Trophoblast cell (in vitro differentiated cells and primary cell): Measurements from ENCODE around the gene DICER1.

ENCODE experiments used
- DNase-seq, 2 donors: peaks; one replicate each; pipeline ENCODE4 v3.0.0-alpha.2; 2016
- H2AFZ ChIP-seq: 2 replicates; pipeline ENCODE4 v1.6.1; 2013; ENCODE audit warnings: low read length, moderate library complexity, mild to moderate bottlenecking; ENCODE audit not compliant: insufficient read depth, poor library complexity
- H2AK5ac ChIP-seq: 2 replicates; pipeline ENCODE4 v1.6.1; 2013; ENCODE audit warnings: mild to moderate bottlenecking, low read length
- H2BK120ac ChIP-seq: 2 replicates; pipeline ENCODE4 v1.6.1; 2013; ENCODE audit warnings: low read length, mild to moderate bottlenecking, moderate library complexity; ENCODE audit not compliant: insufficient read depth, poor library complexity
- H2BK12ac ChIP-seq: 2 replicates; pipeline ENCODE4 v1.6.1; 2013; ENCODE audit warnings: mild to moderate bottlenecking, low read length, moderate library complexity
- H2BK5ac ChIP-seq: 2 replicates; pipeline ENCODE4 v1.6.1; 2013; ENCODE audit warnings: low read length, low read depth, moderate library complexity, mild to moderate bottlenecking; ENCODE audit not compliant: poor library complexity
- H3K14ac ChIP-seq: 2 replicates; pipeline ENCODE4 v1.6.1; 2013; ENCODE audit warnings: mild to moderate bottlenecking, low read length
- H3K18ac ChIP-seq: 2 replicates; pipeline ENCODE4 v1.6.1; 2013; ENCODE audit warnings: mild to moderate bottlenecking, low read length
- H3K23ac ChIP-seq: 2 replicates; pipeline ENCODE4 v1.6.1; 2013; ENCODE audit warnings: low read length
- H3K27ac ChIP-seq: 2 replicates; pipeline ENCODE4 v1.5.1; 2013; ENCODE audit warnings: low read depth, mild to moderate bottlenecking, inconsistent platforms, low read length, moderate library complexity
- H3K27me3 ChIP-seq: 2 replicates; pipeline ENCODE4 v1.6.1; 2013; ENCODE audit warnings: inconsistent platforms, mild to moderate bottlenecking, low read length, moderate library complexity; ENCODE audit not compliant: insufficient read depth
- H3K36me3 ChIP-seq, 2 experiments: 1 replicate in 1 of 2; 2 replicates in 1 of 2; pipeline ENCODE4 v1.6.1; 2013; ENCODE audit warnings: low read length in 2 of 2, mild to moderate bottlenecking in 2 of 2, moderate library complexity in 1 of 2; ENCODE audit not compliant: insufficient read depth in 2 of 2, control insufficient read depth in 1 of 2
- H3K4ac ChIP-seq: 2 replicates; pipeline ENCODE4 v1.6.1; 2013; ENCODE audit warnings: low read depth, mild to moderate bottlenecking, low read length, moderate library complexity
- H3K4me1 ChIP-seq, 2 experiments: 1 replicate in 1 of 2; 2 replicates in 1 of 2; pipeline ENCODE4 v1.6.1; 2013; ENCODE audit warnings: low read length in 2 of 2, mild to moderate bottlenecking in 2 of 2, moderate library complexity in 1 of 2; ENCODE audit not compliant: insufficient read depth in 2 of 2, control insufficient read depth in 1 of 2
- H3K4me2 ChIP-seq: 2 replicates; pipeline ENCODE4 v1.6.1; 2013; ENCODE audit warnings: inconsistent platforms, mild to moderate bottlenecking, low read length, moderate library complexity
- H3K4me3 ChIP-seq: 2 replicates; pipeline ENCODE4 v1.5.1; 2013; ENCODE audit warnings: mild to moderate bottlenecking, low read depth, low read length, inconsistent platforms
- H3K79me1 ChIP-seq: one replicate; pipeline ENCODE4 v1.6.1; 2013; ENCODE audit warnings: low read length
- H3K79me2 ChIP-seq: 2 replicates; pipeline ENCODE4 v1.6.1; 2013; ENCODE audit warnings: low read length, mild to moderate bottlenecking; ENCODE audit not compliant: control insufficient read depth, insufficient read depth, poor library complexity
- H3K9ac ChIP-seq: 2 replicates; pipeline ENCODE4 v1.6.1; 2013; ENCODE audit warnings: mild to moderate bottlenecking, low read length
- H3K9me3 ChIP-seq: 2 replicates; pipeline ENCODE4 v1.6.1; 2013; ENCODE audit warnings: low read depth, mild to moderate bottlenecking, control low read depth, inconsistent platforms, low read length; ENCODE audit not compliant: insufficient read depth
- H4K12ac ChIP-seq: 2 replicates; pipeline ENCODE4 v1.6.1; 2013; ENCODE audit warnings: low read depth, mild to moderate bottlenecking, low read length, moderate library complexity
- H4K8ac ChIP-seq: 2 replicates; pipeline ENCODE4 v1.6.1; 2013; ENCODE audit warnings: low read depth, mild to moderate bottlenecking, low read length, moderate library complexity
- H4K91ac ChIP-seq: one replicate; pipeline ENCODE4 v1.6.1; 2013; ENCODE audit warnings: low read depth, mild to moderate bottlenecking, low read length, moderate library complexity
- WGBS: extraction: QIAGEN DNeasy Blood & Tissue Kit; methylation state at CpG from one replicate; pipeline ENCODE4 v1.1.7; 2013; ENCODE audit warnings: missing lambda C conversion rate; ENCODE audit not compliant: insufficient read length, insufficient coverage; ENCODE audit errors: extremely low coverage; 5-methylcytosine and 5-hydroxymethylcytosine counted together

Gene DICER1

DNA sequence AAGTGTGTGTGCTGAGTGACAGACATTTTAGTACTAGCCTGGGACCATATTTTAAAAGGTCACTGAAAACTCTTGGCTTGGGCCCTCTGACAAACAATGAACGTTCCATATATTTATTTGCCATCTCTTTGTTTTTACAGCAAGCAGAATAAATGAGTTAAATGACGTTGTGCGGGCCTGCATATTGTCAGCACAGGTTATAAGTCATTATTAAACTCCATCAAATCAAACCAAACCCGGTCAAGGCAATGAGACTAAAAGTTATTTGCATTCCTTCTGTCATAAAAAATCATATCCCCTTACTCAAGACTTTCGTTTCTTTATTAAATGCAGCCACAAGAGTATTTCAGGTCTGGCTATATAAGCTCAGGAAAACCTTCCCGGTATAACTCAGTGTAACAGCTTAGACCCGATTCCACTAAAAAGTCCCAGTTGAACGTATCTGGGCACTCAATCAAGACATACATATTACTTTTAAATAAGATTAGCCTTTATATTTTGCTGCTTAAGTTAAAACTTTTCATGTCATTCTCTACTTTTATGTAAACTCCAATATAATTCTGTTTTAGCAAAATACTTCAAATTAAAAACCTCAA is 84.9 kb downstream of the DICER1 start:
- Histone ChIP-seq H3K4me1 (no peaks in the 10 kb centered on the region), H3K9me3 (no peaks in the 10 kb centered on the region), H3K23ac (no peak overlapping the region), H2AFZ (no peak overlapping the region), H3K79me1 (no peaks in the 10 kb centered on the region), H3K4me2 (no peak overlapping the region), H3K79me2 (no peaks in the 10 kb centered on the region), H3K4me3 (no peak overlapping the region), H2AK5ac (no peak overlapping the region), H3K4ac (no peak overlapping the region), H2BK12ac (no peak overlapping the region), H3K36me3 (no peaks in the 10 kb centered on the region), H4K91ac (no peak overlapping the region), H3K27ac (no peak overlapping the region), H3K27me3 (no peaks in the 10 kb centered on the region), H2BK5ac (no peak overlapping the region), H4K12ac (no peak overlapping the region), H3K18ac (no peak overlapping the region), H2BK120ac (no peak overlapping the region), H3K14ac (no peak overlapping the region), H3K9ac (no peak overlapping the region), H4K8ac (no peak overlapping the region)
- no peak for DNase-seq
- no CpG with 5 or more reads among the region's 8 CpGs for WGBS

DNA sequence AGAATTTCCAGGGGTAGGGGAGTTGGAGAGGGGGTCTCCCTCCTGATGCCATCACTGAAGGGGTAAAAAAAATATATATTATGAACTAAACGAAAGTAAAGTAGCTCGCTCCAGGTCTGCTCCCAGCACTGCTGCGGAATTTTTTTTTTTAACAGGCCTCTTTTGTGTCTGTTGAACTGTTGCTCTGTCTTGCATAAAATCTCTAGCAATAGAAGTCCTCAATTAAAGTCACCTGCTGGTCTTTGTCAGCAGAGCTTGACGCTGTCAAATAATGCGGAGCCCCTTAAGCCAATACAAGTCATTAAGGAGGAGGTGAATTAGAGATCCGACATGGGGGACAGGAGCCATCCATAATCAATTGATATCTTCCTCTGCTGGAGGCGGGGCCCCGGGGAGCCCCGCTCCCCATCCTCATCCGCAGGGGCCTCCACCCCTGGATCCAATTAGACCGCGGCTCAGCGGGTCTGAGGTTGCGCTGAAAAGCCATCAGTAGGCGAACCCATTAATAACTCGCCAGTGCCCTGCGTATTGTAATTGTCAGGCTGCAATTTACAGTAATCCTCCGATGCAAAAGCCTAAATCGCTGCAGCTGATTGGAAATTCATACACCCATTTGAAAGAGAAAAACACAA is 85.6 kb downstream of the DICER1 start:
- no peaks in the 10 kb centered on the region for H3K4me1 ChIP-seq
- H3K18ac ChIP-seq: no peak overlapping the region
- no peak overlapping the region for H2BK5ac ChIP-seq
- no peak overlapping the region for H3K4me3 ChIP-seq
- H4K91ac ChIP-seq: no peak overlapping the region
- H3K4ac ChIP-seq: no peak overlapping the region
- H3K79me2 ChIP-seq: no peaks in the 10 kb centered on the region
- H3K14ac ChIP-seq: no peak overlapping the region
- no peak overlapping the region for H4K8ac ChIP-seq
- H2AK5ac ChIP-seq: no peak overlapping the region
- no peak overlapping the region for H2BK120ac ChIP-seq
- H3K27me3 ChIP-seq: no peaks in the 10 kb centered on the region
- no peaks in the 10 kb centered on the region for H3K36me3 ChIP-seq
- H3K9ac ChIP-seq: no peak overlapping the region
- no peak overlapping the region for H2AFZ ChIP-seq
- no peaks in the 10 kb centered on the region for H3K79me1 ChIP-seq
- no peak for DNase-seq
- no peak overlapping the region for H4K12ac ChIP-seq
- no peak overlapping the region for H3K4me2 ChIP-seq
- WGBS: no CpG with 5 or more reads among the region's 19 CpGs
- H3K9me3 ChIP-seq: no peaks in the 10 kb centered on the region
- no peak overlapping the region for H3K23ac ChIP-seq
- no peak overlapping the region for H3K27ac ChIP-seq
- no peak overlapping the region for H2BK12ac ChIP-seq

DNA sequence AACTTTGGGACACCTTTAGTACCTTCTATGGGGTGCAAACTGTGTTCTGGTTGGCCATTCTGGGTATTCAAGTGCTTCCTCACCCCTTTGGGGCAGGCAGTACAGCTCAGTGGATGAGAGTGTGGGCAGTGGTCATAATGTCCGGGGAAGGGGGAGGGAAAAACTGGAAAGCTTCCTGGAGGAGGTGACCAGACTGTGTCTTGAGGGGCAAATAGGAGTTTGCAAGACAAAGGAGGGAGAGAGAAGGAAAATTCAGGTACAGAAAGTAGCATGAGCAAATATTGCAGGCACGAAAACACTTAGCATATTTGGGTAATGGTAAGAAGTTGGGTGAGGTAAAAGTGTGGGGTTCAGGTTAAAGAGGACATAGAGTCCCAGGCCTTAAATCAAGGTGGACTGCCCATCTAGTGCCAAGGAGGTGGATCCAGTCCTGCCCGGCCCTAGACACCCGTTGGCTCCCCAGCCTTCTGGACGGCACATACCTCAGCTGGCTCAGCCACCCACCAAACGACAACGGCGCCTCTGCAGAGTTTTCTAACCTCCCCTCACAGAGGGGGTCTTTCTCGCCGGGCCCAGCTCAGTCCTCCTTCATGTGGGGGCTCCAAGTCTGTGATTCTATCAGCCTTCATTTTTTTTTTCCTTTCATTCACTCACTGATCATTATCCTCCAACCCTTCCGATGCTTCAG is 86.4 kb downstream of the DICER1 start:
- no peak overlapping the region for H3K4me3 ChIP-seq
- no peak overlapping the region for H2BK120ac ChIP-seq
- H2BK12ac ChIP-seq: no peak overlapping the region
- no peak for DNase-seq
- no peak overlapping the region for H4K91ac ChIP-seq
- H4K8ac ChIP-seq: no peak overlapping the region
- H3K4ac ChIP-seq: no peak overlapping the region
- H3K23ac ChIP-seq: no peak overlapping the region
- no peak overlapping the region for H3K27ac ChIP-seq
- H4K12ac ChIP-seq: no peak overlapping the region
- H3K79me2 ChIP-seq: no peaks in the 10 kb centered on the region
- no peak overlapping the region for H3K4me2 ChIP-seq
- no peak overlapping the region for H3K9ac ChIP-seq
- H2AFZ ChIP-seq: no peak overlapping the region
- H3K79me1 ChIP-seq: no peaks in the 10 kb centered on the region
- no peak overlapping the region for H3K14ac ChIP-seq
- no peaks in the 10 kb centered on the region for H3K9me3 ChIP-seq
- WGBS: no CpG with 5 or more reads among the region's 11 CpGs
- no peaks in the 10 kb centered on the region for H3K36me3 ChIP-seq
- H3K27me3 ChIP-seq: no peaks in the 10 kb centered on the region
- H2AK5ac ChIP-seq: no peak overlapping the region
- H2BK5ac ChIP-seq: no peak overlapping the region
- H3K4me1 ChIP-seq: no peaks in the 10 kb centered on the region
- no peak overlapping the region for H3K18ac ChIP-seq

DNA sequence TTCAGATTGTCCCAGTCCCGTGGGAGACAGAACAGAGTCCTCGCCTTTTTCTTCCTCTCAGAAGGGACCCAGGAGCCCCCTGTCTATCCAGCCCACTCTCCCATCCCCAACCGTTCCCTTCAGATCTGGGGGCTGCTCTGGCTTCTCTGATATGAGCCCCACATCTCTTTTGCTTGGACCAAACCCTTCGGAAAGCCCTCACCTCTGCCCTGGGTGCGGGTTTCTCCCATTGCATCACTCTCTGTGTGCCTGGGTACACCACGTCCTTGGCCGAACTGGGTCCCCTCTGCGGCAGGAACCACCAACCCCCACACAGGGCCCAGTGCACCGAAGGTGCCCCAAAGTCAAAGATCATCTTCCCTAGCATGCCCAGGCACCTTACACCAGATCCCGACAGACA is 87.8 kb downstream of the DICER1 start:
- Histone ChIP-seq H3K23ac (no peak overlapping the region), H3K9me3 (no peaks in the 10 kb centered on the region), H2AFZ (no peak overlapping the region), H2BK12ac (no peak overlapping the region), H3K79me2 (no peaks in the 10 kb centered on the region), H3K27me3 (no peaks in the 10 kb centered on the region), H2BK120ac (no peak overlapping the region), H3K4me3 (no peak overlapping the region), H4K8ac (no peak overlapping the region), H3K18ac (no peak overlapping the region), H3K4ac (no peak overlapping the region), H3K4me2 (no peak overlapping the region), H2BK5ac (no peak overlapping the region), H4K91ac (no peak overlapping the region), H4K12ac (no peak overlapping the region), H3K9ac (no peak overlapping the region), H2AK5ac (no peak overlapping the region), H3K36me3 (no peaks in the 10 kb centered on the region), H3K79me1 (no peaks in the 10 kb centered on the region), H3K14ac (no peak overlapping the region), H3K4me1 (no peaks in the 10 kb centered on the region), H3K27ac (no peak overlapping the region)
- WGBS: no CpG with 5 or more reads among the region's 10 CpGs
- no peak for DNase-seq
